ENCODE results near the gene SETD1A. TPM values are rescaled to one million over a fixed set of nuclear protein-coding genes. Genes with fewer than 3 reads are reported as not detected.

Gene SETD1A
- total and polyA plus RNA-seq, 7 donors, result 2.4 to 16.0 (median 5.6) TPM

GRCh38 chr16:30967795-30968194 lies 10.2 kb downstream of the SETD1A start:
- Histone ChIP-seq H3K4me3 (no peak overlapping the region), H3K4me1 (no peaks in the 10 kb centered on the region)
- WGBS, 2 donors, result 92 to 94% methylated on average over 4 of the region's 4 CpGs

GRCh38 chr16:30969246-30969842 lies 11.8 kb downstream of the SETD1A start:
- Histone ChIP-seq H3K36me3 (peaks cover 66 to 100% (median 91%) of the 10 kb centered on the region in 4 donors), H3K27ac (no peak overlapping the region), H3K9me3 (no peaks in the 10 kb centered on the region), H3K27me3 (no peaks in the 10 kb centered on the region), H3K4me3 (no peak overlapping the region), H3K4me1 (no peaks in the 10 kb centered on the region)
- TF ChIP-seq, protein P1, sequence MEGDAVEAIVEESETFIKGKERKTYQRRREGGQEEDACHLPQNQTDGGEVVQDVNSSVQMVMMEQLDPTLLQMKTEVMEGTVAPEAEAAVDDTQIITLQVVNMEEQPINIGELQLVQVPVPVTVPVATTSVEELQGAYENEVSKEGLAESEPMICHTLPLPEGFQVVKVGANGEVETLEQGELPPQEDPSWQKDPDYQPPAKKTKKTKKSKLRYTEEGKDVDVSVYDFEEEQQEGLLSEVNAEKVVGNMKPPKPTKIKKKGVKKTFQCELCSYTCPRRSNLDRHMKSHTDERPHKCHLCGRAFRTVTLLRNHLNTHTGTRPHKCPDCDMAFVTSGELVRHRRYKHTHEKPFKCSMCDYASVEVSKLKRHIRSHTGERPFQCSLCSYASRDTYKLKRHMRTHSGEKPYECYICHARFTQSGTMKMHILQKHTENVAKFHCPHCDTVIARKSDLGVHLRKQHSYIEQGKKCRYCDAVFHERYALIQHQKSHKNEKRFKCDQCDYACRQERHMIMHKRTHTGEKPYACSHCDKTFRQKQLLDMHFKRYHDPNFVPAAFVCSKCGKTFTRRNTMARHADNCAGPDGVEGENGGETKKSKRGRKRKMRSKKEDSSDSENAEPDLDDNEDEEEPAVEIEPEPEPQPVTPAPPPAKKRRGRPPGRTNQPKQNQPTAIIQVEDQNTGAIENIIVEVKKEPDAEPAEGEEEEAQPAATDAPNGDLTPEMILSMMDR (IDR thresholded peaks at IDR 0.05), result no peak
- TF ChIP-seq POLR2A (IDR thresholded peaks at IDR 0.05) (no peak), EP300 (IDR thresholded peaks at IDR 0.05) (no peak), POLR2AphosphoS5 (IDR thresholded peaks at IDR 0.05) (no peak)
- intact Hi-C loops (cut with DNase I), result no loop called here
- WGBS, 2 donors, result 95 to 96% methylated on average over 19 of the region's 19 CpGs
- no peak for DNase-seq

More at GRCh38 chr16:30967795-30968194, 10.2 kb downstream of the SETD1A start:
- Histone ChIP-seq H3K9me3 (no peaks in the 10 kb centered on the region), H3K27me3 (no peaks in the 10 kb centered on the region), H3K36me3 (peaks cover 70 to 100% (median 93%) of the 10 kb centered on the region in 4 donors), H3K27ac (no peak overlapping the region)
- no peak for DNase-seq
- intact Hi-C loops (cut with DNase I), result no loop called here
- TF ChIP-seq POLR2AphosphoS5 (IDR thresholded peaks at IDR 0.05), result no peak
- TF ChIP-seq, protein P1 (IDR thresholded peaks at IDR 0.05), result no peak

GRCh38 chr16:30971298-30971697 lies 13.7 kb downstream of the SETD1A start:
- no peaks in the 10 kb centered on the region for H3K9me3 ChIP-seq
- DNase-seq, result no peak
- H3K4me3 ChIP-seq, result no peak overlapping the region
- intact Hi-C loops (cut with DNase I), result no loop called here
- TF ChIP-seq POLR2A (IDR thresholded peaks at IDR 0.05), result no peak
- TF ChIP-seq, protein P1 (IDR thresholded peaks at IDR 0.05), result no peak
- TF ChIP-seq EP300 (IDR thresholded peaks at IDR 0.05), result no peak
- no peak for TF ChIP-seq POLR2AphosphoS5 (IDR thresholded peaks at IDR 0.05)
- no peaks in the 10 kb centered on the region for H3K27me3 ChIP-seq
- H3K36me3 ChIP-seq, result peaks cover 51 to 100% (median 86%) of the 10 kb centered on the region in 4 donors
- WGBS, 2 donors, result 96% methylated on average over 14 of the region's 14 CpGs
- no peaks in the 10 kb centered on the region for H3K4me1 ChIP-seq
- H3K27ac ChIP-seq, result no peak overlapping the region

DNA sequence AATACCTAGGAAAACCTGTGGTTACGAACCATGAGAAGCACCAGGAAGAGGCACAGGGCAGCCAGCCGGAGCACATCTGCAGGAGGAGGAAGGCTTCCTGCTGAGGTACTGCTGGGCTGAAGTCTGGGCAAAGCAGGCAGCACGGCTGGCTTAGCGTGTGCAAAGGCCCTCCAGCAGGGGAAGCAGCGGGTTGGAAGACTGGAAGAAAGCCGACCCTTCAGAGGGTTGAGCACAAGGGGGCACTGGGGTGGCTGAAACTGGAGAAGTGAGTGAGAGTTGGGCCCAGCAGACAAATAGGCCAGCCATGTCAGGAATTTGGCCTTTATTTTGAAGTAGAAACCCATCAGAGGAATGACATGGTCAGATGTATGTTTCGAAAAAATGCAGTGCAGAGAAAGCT lies 15.3 kb downstream of the SETD1A start:
- no peak overlapping the region for H3K27ac ChIP-seq
- TF ChIP-seq, protein P1 (IDR thresholded peaks at IDR 0.05), result no peak
- TF ChIP-seq EP300 (IDR thresholded peaks at IDR 0.05), result no peak
- TF ChIP-seq POLR2A (IDR thresholded peaks at IDR 0.05), result no peak
- TF ChIP-seq POLR2AphosphoS5 (IDR thresholded peaks at IDR 0.05), result no peak
- H3K36me3 ChIP-seq, result peaks cover 51 to 100% (median 79%) of the 10 kb centered on the region in 4 donors
- no peaks in the 10 kb centered on the region for H3K9me3 ChIP-seq
- DNase-seq, result no peak
- H3K4me3 ChIP-seq, result no peak overlapping the region
- H3K27me3 ChIP-seq, result no peaks in the 10 kb centered on the region
- WGBS, 2 donors, result 92 to 93% methylated on average over 7 of the region's 7 CpGs
- H3K4me1 ChIP-seq, result no peaks in the 10 kb centered on the region
- intact Hi-C loops (cut with DNase I), result no loop called here

GRCh38 chr16:30974348-30974747 lies 16.8 kb downstream of the SETD1A start:
- TF ChIP-seq EP300 (IDR thresholded peaks at IDR 0.05) (no peak), POLR2AphosphoS5 (IDR thresholded peaks at IDR 0.05) (no peak), POLR2A (IDR thresholded peaks at IDR 0.05) (no peak)
- TF ChIP-seq, protein P1 (IDR thresholded peaks at IDR 0.05), result no peak
- 96 to 97% methylated on average over 6 of the region's 6 CpGs for WGBS, 2 donors
- Histone ChIP-seq H3K27me3 (no peaks in the 10 kb centered on the region), H3K27ac (no peak overlapping the region), H3K4me1 (no peaks in the 10 kb centered on the region), H3K9me3 (no peaks in the 10 kb centered on the region), H3K4me3 (no peak overlapping the region), H3K36me3 (peaks cover 45 to 99% (median 73%) of the 10 kb centered on the region in 4 donors)
- intact Hi-C loops (cut with DNase I), result no loop called here
- no peak for DNase-seq

All from sigmoid colon (tissue), 7 donors.